ENCODE data around the gene U2SURP.

DNA sequence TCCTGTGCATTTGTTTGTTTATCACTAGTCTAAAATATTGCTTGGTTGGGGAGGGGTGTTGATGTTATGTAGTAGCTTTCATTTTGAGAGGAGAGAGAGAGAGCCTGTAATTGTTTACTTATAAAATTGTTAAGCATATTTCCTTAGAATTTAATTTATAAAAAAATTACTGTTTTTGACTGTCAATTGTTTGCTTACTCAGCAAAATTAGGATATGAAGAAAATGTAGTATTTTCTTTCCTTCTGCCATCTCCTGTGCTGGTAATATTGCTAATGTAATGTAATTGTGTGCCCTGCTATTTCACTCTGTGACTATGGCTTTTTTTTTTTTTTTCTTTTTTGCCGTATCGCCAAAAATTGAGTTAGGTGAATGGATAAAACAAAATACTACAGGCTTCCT lies 3.5 kb downstream of the U2SURP start:
- TF ChIP-seq, protein P1, sequence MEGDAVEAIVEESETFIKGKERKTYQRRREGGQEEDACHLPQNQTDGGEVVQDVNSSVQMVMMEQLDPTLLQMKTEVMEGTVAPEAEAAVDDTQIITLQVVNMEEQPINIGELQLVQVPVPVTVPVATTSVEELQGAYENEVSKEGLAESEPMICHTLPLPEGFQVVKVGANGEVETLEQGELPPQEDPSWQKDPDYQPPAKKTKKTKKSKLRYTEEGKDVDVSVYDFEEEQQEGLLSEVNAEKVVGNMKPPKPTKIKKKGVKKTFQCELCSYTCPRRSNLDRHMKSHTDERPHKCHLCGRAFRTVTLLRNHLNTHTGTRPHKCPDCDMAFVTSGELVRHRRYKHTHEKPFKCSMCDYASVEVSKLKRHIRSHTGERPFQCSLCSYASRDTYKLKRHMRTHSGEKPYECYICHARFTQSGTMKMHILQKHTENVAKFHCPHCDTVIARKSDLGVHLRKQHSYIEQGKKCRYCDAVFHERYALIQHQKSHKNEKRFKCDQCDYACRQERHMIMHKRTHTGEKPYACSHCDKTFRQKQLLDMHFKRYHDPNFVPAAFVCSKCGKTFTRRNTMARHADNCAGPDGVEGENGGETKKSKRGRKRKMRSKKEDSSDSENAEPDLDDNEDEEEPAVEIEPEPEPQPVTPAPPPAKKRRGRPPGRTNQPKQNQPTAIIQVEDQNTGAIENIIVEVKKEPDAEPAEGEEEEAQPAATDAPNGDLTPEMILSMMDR (IDR thresholded peaks at IDR 0.05), result no peak
- no peak for TF ChIP-seq EP300 (IDR thresholded peaks at IDR 0.05)
